ENCODE data around the gene SLFN11.
"Not testable (repeated sequence)": the region's sequence is repeated elsewhere in the genome, so short reads cannot be mapped to it uniquely, and the experiment has no call there.

The SLFN11 gene

GRCh38 chr17:35350493-35350892 is 22.9 kb downstream of the SLFN11 start:
- no peak for DNase-seq

- DNase-seq, result no peak
Observed at GRCh38 chr17:35345926-35346771, 27.3 kb downstream of the SLFN11 start.

DNA sequence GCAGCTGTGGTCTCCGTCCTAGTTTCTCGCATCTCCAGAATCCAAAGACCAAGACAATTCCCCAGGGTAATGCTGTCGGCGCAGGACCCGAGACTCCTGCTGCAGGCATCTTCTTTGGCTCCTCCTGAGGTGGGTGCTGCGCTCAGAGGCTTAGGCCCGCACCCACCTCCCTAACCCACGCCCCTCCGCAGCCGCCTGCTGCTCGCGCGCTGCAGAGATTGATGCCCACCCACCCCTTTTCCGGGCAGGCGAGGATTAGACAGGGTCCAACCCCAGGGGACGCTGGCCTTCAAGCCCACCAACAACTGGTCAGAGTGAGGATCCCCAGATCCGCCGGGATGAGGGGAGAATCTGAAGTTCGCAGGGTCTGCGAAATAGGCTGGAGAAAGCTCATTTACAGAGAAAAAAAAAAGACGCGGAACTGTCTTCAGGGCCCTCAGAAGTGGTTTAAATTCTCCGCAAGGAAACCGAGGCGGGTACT is 27.9 kb downstream of the SLFN11 start:
- DNase-seq, result no peak

DNA sequence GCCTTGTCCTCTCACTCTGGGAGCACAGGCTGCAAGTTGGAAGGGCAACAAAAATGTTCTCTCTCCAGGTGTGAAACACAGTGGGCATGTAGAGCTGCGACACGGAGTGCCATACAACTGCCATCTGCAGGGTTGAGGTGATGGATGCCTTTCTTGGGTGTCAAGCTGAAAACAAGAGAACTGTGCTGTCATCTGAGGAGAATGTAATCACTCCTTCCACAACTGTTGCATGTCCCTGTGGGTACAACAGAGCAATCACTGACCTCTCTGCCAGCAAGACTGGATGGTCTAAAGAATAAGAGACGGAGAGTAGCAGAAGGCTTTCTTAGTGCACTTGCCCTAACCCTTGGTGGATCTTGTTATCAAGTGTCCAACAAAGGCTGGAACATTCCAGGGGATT is 29.2 kb downstream of the SLFN11 start:
- DNase-seq, result no peak

GRCh38 chr17:35342276-35342675 is 31.1 kb downstream of the SLFN11 start:
- DNase-seq, result no peak

- no peak for DNase-seq
Observed at GRCh38 chr17:35341411-35341992, 31.9 kb downstream of the SLFN11 start.

DNA sequence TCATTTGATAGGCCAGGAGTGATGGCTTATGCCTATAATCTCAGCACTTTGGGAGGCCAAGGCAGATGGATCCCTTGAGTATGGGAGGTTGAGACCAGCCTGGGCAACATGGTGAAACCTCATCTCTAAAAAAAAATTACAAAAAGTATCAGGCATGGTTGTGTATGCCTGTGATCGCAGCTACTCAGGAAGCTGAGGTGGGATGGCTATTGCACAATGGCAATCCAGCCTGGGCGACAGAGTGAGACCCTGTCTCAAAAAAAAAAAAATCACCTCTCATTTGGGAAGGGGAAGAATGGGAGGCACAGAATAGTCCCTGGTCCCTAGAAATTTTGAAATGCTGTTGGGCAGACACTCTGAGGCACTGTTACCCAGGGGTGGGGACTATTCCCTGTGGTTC is 35.2 kb downstream of the SLFN11 start:
- DNase-seq, result no peak

DNA sequence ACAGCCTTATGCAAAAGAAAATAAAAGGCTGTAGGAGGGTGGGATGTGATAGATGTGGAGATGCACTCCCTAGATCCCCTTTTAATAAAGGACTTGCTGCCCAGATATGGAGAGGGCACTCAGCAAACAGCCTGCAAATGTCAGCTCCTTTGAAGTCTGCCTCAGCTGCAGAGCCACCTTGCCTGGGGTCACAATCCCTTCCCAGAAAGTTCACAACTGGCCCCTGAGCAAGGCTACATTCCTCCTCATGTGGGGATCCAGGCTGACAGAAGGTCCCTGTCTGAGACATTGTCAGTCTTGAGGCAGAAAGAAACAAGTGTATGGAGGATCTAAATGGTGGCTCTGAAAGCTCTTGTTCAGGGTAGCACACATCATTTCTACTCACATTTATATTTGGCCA is 36.1 kb downstream of the SLFN11 start:
- no peak for DNase-seq

DNA sequence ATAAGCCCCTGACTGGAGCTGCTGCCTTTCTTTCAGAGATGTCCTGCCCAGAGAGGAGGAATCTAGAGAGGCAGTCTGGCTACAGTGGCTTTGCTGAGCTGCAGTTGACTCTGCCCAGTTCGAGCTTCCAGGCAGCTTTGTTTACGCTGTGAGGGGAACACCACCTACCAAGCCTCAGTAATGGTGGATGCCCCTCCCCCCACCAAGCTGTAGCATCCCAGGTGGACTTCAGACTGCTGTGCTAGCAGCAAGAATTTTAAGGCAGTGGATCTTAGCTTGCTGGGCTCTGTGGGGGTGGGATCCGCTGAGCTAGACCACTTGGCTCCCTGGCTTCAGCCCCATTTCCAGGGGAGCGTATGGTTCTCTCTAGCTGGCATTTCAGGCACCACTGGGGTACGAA is 39.8 kb downstream of the SLFN11 start:
- not testable (repeated sequence) for DNase-seq

GRCh38 chr17:35322749-35323148 is 50.7 kb downstream of the SLFN11 start:
- DNase-seq, result no peak

DNA sequence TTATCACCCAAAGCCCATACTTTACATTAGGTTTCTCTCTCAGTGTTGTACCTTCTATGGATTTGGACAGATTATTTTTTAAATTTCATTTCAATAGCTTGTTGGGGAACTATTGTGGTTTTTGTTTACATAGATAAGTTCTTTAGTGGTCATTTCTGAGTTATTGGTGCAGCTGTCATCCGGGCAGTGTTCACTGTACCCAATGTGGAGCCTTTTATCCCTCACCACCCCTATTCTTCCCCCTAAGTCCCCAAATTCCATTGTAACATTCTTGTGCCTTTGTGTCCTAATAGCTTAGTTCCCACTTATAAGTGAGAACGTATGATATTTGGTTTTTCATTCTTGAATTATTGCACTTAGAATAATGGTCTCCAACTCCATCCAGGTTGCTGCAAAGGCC is 57.5 kb downstream of the SLFN11 start:
- no peak for DNase-seq

GRCh38 chr17:35315283-35315682 is 58.1 kb downstream of the SLFN11 start:
- DNase-seq, result no peak

DNA sequence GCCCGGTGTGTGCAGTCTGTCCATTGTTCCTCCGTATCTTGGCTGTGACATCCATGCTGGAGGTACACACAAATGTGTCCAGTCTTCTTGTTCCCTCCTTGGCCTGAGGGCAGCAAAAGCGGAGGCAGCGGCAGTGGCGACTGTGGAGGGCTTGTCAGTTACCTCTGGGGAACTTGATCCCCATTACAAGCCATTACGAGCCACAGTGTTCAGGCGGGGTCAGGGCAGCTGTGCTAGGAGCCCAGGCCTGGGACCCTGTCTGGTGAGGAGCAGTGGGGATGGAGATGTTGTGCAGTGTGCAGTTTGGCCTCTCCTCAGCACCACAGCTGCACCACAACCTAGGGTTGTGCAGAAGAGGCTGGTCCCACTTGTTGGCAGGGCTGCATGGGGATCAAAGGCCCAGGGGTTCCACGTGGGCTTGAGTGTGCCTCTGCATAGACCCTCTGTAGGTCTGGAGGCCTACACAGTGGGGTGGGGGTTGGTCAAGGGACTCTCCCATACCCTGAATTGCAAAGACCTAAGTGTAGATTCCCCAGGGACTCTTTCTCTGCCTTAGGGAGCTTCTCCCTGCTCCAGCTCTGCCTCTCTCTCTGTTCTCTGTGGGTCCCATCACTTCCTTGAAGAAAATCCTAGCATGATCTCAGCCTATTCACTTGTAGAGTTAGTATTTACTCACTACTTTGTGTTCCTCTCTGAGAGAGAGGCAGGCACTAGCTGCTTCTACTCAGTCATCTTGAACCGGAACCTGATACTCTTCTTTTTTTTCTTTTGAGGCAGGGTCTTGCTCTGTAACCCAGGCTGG is 58.8 kb downstream of the SLFN11 start:
- no peak for DNase-seq

- DNase-seq, result no peak
Observed at GRCh38 chr17:35313875-35314409, 59.5 kb downstream of the SLFN11 start.

DNA sequence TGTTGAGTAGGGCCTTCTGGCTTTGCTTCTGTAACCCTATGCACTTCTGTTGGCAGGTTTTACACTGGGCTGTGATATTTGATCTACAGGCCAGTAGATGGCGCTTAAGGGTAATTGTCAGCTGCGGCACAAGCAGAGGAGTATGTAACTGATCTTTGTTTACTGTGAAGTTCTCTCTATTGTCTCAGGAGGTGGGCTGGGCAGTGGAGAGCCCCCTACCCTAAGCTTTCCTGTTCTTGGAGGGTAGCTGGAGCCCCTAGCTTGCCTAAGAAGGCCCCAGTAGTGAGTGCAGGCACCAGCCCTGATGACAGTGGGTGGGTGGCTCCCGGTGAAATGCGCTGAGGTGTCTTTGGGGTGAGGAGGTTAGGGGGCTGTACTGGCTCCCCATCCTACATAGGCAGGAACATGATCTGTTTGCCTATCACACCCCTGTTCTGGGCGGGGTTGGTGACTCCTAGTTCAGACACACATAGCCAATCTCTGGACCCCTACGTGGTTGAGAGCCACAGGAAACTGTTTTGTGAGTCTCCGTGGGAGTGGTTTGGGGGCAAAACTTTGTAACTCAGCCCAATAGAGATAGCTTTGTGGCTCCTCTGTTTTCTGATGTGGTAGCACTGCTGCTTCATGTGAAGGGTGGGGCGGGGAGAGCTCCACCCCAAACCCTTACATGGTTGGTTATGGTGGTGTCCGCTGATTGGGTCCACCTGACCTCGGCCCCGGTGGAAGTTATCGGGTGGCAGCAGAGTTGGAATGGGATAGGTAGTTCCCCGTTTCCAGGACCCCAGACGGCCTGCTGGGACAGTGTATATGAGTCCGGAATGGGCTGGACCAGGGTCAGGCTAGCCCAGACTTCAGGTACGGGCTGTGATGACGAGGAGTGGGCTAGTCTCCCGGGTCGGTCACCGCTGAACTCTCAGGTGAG is 60.4 kb downstream of the SLFN11 start:
- peak; percentile 65 for DNase-seq

DNA sequence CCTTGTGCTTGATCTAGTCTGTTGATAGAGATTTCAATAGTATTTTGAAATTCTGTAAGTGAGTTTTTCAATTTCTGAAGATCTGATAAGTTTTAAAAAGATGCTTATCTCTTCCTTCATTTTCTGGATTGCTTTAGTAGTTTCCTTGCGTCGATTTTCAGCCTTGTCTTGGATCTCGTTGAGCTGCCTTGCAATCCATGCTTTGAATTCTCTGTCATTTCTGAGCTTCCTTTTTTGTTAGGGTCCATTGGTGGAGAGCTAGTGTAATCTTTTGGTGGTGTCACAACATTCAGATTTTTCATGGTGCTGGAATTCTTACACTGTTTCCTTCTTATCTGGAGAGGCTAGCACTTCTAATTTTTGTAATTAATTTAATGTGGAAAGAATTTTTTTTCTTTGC is 61.1 kb downstream of the SLFN11 start:
- DNase-seq, result no peak

DNA sequence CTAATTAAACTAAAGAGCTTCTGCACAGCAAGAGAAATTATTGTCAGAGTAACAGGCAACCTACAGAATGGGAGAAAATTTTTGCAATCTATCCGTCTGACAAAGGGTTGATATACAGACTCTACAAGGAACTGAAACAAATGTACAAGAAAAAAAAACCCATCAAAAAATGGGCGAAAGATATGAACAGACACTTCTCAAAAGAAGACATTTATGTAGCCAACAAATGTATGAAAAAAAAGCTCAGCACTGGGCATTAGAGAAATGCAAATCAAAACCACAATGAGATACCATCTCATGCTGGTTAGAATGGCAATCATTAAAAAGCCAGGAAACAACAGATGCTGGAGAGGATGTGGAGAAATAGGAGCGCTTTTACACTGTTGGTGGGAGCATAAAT is 64.1 kb downstream of the SLFN11 start:
- DNase-seq, result not testable (repeated sequence)
